ENCODE measurements around the gene ARID1B. TPM values are rescaled to one million over a fixed set of nuclear protein-coding genes. Genes with fewer than 3 reads are reported as not detected.

The ARID1B gene
- total RNA-seq, 1 experiment from 2014 or later: 42.8 TPM

DNA sequence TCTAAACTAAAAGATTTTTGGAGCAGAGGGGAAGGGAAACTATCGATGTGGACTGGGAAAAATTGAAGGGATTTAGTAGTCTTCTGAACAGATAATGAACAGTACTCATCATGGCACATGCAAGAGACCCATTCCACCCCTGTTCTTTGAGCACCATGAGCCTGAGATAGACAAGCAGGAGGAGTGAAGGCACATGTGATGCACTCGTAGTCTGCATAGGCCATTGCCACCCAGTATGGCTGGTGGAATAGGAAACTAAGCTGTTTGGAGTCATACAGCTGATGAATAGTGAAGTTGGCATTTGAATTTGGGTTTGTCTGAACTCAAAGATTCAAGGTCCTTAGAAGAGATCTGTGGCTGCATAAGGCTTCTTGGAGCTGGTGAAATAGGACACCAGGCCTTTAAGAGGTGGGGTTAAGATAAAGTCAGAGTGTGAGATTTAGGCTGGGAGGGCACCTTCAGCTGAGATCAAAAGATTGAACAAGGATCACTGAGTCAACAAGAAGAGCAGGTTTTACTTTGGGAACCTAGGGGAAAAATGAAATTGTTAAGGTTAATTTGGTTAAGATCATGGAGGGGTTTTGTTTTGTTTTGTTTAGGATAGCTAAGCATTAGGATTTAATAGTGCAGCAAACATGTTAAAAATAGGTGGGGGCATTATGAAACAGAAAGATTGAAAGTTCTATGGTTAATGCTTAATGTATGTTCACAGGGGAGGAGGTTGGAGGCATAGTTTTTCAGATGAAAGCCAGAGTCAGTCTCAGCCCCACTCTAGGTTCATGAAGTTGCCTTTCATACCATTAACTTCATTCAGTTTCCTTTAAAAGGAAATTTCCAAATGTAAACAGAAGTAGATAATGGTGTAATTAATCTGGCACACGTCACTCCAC is 148.8 kb downstream of the ARID1B start:
- no peaks in the 10 kb centered on the region for H3K27me3 ChIP-seq (ENCODE audit: insufficient read depth, low read depth)
- no peak overlapping the region for H2AFZ ChIP-seq
- peaks cover 18% of the 10 kb centered on the region for H3K79me2 ChIP-seq (ENCODE audit: low read depth)
- H3K4me2 ChIP-seq: peak overlapping the region; percentile 34
- H4K20me1 ChIP-seq (ENCODE audit: insufficient read depth): peaks cover 3% of the 10 kb centered on the region; the same call in 1 of the 2 replicates
- TF ChIP-seq, protein P1, sequence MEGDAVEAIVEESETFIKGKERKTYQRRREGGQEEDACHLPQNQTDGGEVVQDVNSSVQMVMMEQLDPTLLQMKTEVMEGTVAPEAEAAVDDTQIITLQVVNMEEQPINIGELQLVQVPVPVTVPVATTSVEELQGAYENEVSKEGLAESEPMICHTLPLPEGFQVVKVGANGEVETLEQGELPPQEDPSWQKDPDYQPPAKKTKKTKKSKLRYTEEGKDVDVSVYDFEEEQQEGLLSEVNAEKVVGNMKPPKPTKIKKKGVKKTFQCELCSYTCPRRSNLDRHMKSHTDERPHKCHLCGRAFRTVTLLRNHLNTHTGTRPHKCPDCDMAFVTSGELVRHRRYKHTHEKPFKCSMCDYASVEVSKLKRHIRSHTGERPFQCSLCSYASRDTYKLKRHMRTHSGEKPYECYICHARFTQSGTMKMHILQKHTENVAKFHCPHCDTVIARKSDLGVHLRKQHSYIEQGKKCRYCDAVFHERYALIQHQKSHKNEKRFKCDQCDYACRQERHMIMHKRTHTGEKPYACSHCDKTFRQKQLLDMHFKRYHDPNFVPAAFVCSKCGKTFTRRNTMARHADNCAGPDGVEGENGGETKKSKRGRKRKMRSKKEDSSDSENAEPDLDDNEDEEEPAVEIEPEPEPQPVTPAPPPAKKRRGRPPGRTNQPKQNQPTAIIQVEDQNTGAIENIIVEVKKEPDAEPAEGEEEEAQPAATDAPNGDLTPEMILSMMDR (conservative IDR thresholded peaks at IDR 0.05): no peak
- TF ChIP-seq EZH2 (IDR thresholded peaks at IDR 0.05; ENCODE audit: low read depth): no peak
- intact Hi-C loops (cut with micrococcal nuclease; ENCODE audit: unreplicated experiment): no loop called here
- H3K4me3 ChIP-seq: no peak overlapping the region
- H3K9me2 ChIP-seq (ENCODE audit: insufficient read depth): no peaks in the 10 kb centered on the region
- H3F3A ChIP-seq (ENCODE audit: insufficient read depth, low read depth): no peaks in the 10 kb centered on the region
- CTCF ChIA-PET: no interaction called here
- peak in 1 of 2 experiments; percentile 48 for DNase-seq
- POLR2A ChIA-PET (ENCODE audit: unreplicated experiment): interaction anchor here (0.7 kb wide), 1 partner anchor 145 kb away, joined by 4 read pairs; no protein-coding TSS in a partner anchor
- BruUV-seq (replicated peaks): no TSS peak
- no peaks in the 10 kb centered on the region for H3K36me3 ChIP-seq (ENCODE audit: low read depth)
- H3K9me3 ChIP-seq (ENCODE audit: insufficient read depth, low read depth): no peaks in the 10 kb centered on the region
- H3K4me1 ChIP-seq (replicated peaks; ENCODE audit: insufficient read depth): peaks cover 15% of the 10 kb centered on the region
- H3K27ac ChIP-seq: no peak overlapping the region; the same call in 1 of the 2 replicates

DNA sequence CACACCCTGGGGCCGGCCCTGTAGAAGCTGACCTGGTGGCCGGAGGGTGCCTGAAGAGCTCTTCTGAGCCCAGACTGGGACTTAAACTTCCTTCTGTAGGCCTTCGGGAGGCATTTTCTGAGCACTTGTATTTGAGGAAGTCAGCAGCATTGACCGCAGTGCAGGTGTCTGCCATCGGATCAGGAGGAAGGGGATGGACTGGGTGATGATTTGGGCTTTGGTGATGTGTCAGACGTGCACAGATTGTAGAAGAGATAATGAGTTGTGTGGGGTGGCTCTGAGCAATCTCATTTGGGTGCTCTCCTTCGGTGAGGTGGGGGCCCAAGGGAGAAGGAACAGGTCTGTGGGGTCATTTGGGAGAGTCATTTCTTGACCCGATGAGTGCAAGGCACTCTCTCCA is 150.9 kb downstream of the ARID1B start:
- CTCF ChIA-PET: no interaction called here
- H3K79me2 ChIP-seq (ENCODE audit: low read depth): peaks cover 25% of the 10 kb centered on the region; the same call in 1 of the 2 replicates
- no peaks in the 10 kb centered on the region for H3K27me3 ChIP-seq (ENCODE audit: insufficient read depth, low read depth)
- POLR2A ChIA-PET (ENCODE audit: unreplicated experiment): no interaction called here
- H2AFZ ChIP-seq: no peak overlapping the region
- no peaks in the 10 kb centered on the region for H3K36me3 ChIP-seq (ENCODE audit: low read depth)
- H3F3A ChIP-seq (ENCODE audit: insufficient read depth, low read depth): peaks cover 6% of the 10 kb centered on the region; the same call in 1 of the 2 replicates
- H3K4me2 ChIP-seq: no peak overlapping the region
- H3K4me3 ChIP-seq: no peak overlapping the region
- peaks cover 3% of the 10 kb centered on the region; the same call in 1 of the 2 replicates for H4K20me1 ChIP-seq (ENCODE audit: insufficient read depth)
- H3K9me2 ChIP-seq (ENCODE audit: insufficient read depth): no peaks in the 10 kb centered on the region
- H3K27ac ChIP-seq: no peak overlapping the region
- BruUV-seq (replicated peaks): no TSS peak
- intact Hi-C loops (cut with micrococcal nuclease; ENCODE audit: unreplicated experiment): no loop called here
- H3K9me3 ChIP-seq (ENCODE audit: insufficient read depth, low read depth): no peaks in the 10 kb centered on the region
- DNase-seq: no peak
- H3K4me1 ChIP-seq (replicated peaks; ENCODE audit: insufficient read depth): peaks cover 23% of the 10 kb centered on the region
- TF ChIP-seq, protein P1 (conservative IDR thresholded peaks at IDR 0.05): no peak
- no peak for TF ChIP-seq EZH2 (IDR thresholded peaks at IDR 0.05; ENCODE audit: low read depth)

DNA sequence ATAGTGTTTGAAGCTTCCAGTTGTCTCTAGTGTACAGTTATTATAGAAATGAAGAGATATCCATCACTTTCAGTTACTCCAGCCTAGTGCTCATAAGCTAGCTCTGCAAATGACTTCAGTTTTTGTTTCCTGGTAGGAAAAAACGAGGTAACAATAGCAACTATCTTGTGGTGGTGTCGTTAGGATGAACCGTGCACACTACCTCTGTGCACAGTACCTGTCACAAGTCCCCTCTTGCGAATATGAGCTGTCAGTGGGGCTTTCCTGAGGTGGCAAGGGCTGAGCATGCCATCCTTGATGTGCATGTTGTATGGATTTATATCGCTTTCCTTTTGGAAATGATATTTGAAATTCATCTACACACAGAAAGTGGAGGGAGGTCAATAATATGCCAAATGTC is 151.8 kb downstream of the ARID1B start:
- POLR2A ChIA-PET (ENCODE audit: unreplicated experiment): no interaction called here
- no peak for DNase-seq
- peaks cover 32% of the 10 kb centered on the region for H3K4me1 ChIP-seq (replicated peaks; ENCODE audit: insufficient read depth)
- H3K4me2 ChIP-seq: no peak overlapping the region
- H3K27ac ChIP-seq: no peak overlapping the region
- TF ChIP-seq EZH2 (IDR thresholded peaks at IDR 0.05; ENCODE audit: low read depth): no peak
- TF ChIP-seq, protein P1 (conservative IDR thresholded peaks at IDR 0.05): no peak
- BruUV-seq (replicated peaks): no TSS peak
- H2AFZ ChIP-seq: no peak overlapping the region
- H3K9me3 ChIP-seq (ENCODE audit: insufficient read depth, low read depth): no peaks in the 10 kb centered on the region
- intact Hi-C loops (cut with micrococcal nuclease; ENCODE audit: unreplicated experiment): no loop called here
- H3K9me2 ChIP-seq (ENCODE audit: insufficient read depth): no peaks in the 10 kb centered on the region
- CTCF ChIA-PET: no interaction called here
- no peaks in the 10 kb centered on the region for H3K36me3 ChIP-seq (ENCODE audit: low read depth)
- peaks cover 14% of the 10 kb centered on the region; the same call in 1 of the 2 replicates for H3F3A ChIP-seq (ENCODE audit: insufficient read depth, low read depth)
- no peaks in the 10 kb centered on the region for H3K27me3 ChIP-seq (ENCODE audit: insufficient read depth, low read depth)
- H4K20me1 ChIP-seq (ENCODE audit: insufficient read depth): peaks cover 3% of the 10 kb centered on the region; the same call in 1 of the 2 replicates
- no peak overlapping the region for H3K4me3 ChIP-seq
- peaks cover 31% of the 10 kb centered on the region for H3K79me2 ChIP-seq (ENCODE audit: low read depth)

Data from PC-9 (cell line).